ENCODE data around the gene LDAF1.

The LDAF1 gene

GRCh38 chr16:21197112-21197511, 38.6 kb downstream of the LDAF1 start:
- DNase-seq, result no peak

- DNase-seq, result no peak
These were observed 39.1 kb downstream of the LDAF1 start for GRCh38 chr16:21197621-21198020.

DNA sequence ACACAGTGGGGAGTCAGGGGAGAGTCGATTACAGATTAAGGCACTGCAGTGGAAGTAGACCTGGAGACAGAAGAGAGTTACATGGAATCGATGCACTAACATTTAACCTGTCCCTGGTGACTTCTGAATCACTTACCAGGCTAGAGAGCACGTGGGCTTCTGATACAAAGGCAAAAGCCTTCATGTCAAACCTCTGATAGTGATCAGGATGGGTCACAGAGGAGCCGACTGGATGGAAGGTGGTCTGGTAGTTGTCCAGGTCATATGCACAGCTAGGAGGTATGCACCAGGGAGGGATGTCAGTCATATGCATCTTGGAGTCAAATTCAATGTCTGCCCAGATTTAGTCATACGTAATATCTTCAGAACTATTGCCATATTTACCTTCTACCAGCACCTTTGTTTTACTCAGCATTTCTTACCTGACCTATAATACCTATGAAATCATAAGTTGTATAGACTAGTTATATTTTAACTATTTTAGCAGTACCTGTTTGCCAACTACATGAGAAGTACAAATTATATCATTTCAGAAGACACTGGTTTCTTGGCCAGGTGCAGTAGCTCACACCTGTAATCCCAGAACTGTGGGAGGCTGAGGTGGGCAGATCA, 41.2 kb downstream of the LDAF1 start:
- DNase-seq, result no peak

- DNase-seq, result no peak
These were observed 44.8 kb downstream of the LDAF1 start for GRCh38 chr16:21203155-21203797.

DNA sequence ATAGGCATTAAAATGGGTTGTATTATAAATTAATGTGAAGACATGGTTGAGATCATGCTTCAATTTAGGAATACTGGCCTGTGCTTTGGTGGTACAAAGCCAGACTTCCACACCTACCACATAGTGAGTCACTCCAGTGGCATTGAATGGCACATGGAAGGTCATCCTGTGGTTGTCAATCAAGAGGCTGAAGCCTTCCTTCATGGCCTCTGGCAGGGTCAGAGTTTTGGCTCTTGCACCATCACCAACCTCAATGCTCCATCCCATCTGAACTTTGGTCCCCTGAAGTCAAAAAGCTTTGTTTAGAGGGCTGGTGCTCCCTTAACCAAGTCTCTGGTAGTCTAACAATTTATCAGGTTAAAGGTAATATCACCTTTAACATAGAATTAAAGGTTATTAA, 46.8 kb downstream of the LDAF1 start:
- no peak for DNase-seq

- DNase-seq, result no peak
These were observed 48.1 kb downstream of the LDAF1 start for GRCh38 chr16:21206550-21206949.

DNA sequence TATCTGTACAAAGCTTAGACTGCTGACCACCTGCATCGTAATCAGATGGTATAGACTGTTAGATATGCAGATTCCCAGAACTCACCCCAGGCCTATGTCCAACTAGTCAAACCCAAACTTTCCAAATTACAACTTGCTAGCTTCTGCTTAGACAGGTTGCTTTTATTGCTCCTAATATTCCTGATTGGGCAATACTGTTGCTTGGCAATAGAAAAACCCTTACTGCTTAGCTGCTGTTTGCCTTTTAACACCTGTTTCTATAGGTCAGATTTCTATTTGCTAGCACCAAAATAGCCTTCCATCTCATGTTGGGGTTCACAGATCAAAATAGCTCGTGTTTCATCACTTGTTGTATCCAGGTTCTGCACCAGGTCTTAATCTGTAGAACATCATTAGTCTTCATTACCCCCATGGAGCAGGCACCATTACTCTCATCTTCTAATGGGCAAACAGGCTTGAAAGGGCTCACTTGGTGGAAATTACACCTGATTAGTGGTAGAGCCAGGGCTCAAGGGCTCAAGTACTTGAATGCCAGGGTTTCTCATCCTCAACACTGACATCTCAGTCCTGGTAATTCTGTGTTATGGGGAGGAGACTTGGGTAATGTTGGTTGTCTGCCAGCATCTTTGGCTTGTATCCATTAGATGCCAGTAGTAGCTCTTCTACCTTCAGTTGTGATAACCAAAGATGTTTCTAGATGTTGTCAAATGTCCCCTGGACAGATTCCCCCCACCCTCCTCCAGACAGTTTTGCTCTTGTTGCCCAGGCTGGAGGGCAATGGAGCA, 50.2 kb downstream of the LDAF1 start:
- DNase-seq, result no peak

GRCh38 chr16:21211486-21211885, 53.0 kb downstream of the LDAF1 start, which contains the start of gene ZP2:
TSS of gene ZP2 (minus strand) at chr16:21211574. CDS start at chr16:21211547, 27 bp downstream.
- DNase-seq, result no peak

DNA sequence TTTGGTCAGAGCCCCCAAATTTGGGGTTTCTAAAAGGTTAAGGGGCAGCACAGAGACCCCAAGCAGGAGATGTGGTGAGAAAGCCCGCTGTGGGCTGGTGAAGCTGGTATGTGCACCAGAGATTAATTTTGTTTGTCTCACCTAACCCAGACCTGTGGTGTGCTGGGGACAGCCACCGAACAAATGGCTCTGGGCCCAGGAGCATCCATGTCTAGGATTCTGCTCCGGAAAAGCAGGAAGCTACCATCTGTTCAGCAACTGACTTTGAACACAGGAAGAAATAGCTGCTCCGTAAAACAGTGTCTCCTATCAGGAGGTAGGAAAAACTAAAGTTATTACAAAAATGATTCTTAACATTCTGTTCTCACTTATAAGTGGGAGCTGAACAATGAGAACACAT, 55.6 kb downstream of the LDAF1 start:
- no peak for DNase-seq

DNA sequence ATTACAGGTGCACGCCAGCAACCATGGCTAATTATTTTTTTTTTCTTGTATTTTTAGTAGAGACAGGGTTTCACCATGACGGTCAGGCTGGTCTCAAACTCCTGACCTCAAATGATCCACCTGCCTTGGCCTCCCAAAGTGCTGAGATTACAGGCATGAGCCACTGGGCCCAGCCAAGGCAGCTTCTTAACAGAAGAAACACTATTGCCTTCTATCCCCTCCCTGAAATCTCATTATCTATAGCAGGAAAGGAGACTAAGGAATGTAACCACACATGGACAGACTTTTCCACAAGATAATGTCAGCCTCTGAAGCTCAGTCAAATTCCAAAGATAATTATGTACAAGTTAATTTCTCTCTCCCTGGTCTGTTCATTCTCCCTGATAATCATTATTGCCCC, 58.6 kb downstream of the LDAF1 start:
- no peak for DNase-seq

DNA sequence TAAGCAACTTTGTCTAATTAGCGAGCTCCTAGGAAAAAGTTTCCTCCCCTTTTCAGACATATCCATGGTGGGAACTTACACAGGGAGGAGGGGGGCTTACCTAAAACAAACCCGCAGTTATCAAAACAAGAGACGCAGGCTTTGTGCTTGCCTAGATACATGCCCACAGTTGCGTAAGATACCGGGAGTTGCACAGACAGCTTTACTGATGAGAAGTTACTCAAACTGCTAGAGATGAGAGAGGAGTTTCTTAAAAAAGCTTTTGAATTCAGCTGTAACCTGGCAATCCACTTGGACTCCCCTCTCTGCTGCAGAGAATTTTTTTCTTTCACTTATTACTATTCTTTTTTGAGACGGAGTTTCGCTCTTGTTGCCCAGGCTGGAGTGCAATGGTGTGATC, 59.7 kb downstream of the LDAF1 start:
- no peak for DNase-seq

DNA sequence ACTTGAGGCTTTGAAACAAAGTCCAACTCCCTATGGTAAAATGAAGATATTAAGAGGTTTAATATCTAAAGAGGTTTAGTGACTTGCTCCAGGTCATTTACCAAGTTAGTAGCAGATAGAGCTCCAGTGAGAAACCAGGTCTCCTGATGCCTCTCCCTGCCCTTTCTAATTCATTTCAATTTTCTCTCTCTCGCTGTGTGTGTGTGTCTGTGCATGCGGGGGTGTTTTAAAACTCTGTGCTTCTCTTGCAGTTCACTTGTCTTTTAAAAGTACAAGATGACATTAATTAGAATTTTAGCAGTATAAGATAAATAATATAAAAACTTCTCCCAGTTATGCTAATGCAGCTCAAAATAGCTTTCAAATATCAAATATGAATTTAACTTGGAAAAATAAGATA, 61.1 kb downstream of the LDAF1 start:
- DNase-seq, result no peak

- DNase-seq, result no peak
These were observed 64.2 kb downstream of the LDAF1 start for GRCh38 chr16:21222495-21223337.

DNA sequence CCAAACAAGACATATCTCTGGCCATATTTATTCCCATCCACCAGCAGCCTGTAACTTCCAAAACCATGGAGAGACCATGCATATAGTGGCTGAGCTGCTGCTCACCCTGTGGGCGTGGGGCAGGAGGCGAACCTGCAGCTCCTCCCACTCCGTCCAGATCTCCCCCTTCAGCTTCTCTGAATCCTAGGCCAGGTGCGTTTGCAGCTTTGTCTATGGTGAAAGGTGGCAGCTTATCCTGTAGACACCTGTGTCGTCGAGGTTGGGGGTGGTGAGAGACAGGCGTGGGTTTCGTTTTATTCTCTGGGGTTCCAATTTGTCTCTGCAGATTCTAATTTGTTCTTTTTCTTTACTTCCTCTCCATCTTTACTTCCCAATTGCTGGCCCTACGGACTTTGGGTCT, 65.3 kb downstream of the LDAF1 start:
- DNase-seq, result no peak

DNA sequence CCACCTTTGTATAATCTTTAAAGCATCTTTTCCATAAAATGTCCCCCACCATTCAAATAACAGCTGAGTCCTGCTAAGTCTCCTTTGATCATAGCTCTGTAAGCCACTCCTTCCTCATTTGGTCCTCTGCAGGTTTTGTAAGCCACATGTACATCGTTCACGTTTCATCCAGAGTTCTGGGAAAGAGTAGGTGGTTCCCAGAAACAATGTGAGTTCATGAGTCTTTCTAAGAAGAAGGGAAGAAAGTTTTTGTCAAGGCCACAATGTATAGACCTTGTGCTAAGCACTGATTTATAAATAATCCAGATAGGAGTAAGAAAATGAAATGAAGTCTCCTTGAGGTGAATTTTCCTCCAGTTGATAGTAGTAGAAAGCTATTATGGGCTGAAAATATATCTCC, 66.3 kb downstream of the LDAF1 start:
- DNase-seq, result no peak

DNA sequence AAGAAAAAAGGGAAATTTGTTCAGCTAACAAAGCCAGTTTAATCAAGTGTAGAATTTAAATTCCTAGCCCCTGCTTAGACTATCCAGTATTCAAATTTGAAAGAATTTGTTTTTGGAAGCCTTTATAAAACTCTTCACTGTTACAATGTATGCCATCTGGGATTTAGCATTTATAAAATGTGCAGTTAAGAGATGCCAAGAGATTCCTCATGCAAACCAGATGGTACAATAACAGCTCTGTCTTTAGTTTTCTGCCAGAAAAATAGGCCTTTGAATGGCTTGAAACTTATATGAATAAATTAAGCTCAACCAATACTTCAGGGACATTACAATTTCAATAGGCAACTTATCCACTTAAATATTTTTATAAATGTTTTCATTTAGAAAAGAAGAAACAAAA, 68.3 kb downstream of the LDAF1 start:
- no peak for DNase-seq

GRCh38 chr16:21227866-21228265, 69.4 kb downstream of the LDAF1 start:
- DNase-seq, result no peak

DNA sequence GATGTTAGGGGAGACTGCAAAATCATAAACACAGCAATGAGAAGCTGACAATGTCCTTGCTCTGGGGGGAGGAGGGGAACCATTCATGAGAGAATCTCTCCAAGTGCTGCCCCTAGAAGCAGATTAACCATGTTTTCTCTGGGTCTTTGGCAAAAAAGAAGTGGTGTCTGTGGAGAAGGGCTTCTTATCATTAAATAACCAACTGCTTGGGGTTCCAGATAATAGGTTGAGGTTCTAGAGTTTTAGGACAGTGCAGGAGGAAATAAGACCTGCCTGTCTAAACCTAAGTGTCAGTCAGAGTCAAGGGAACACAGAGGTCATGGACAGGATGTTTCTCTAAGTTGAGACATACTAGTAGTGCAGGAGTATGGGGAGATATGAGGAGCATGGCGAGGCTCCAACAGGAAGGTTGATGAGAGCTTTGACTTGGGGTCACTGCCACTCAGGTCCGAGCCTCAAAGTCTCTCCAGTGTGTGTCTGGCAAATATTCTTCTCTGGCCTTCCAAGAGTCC, 69.9 kb downstream of the LDAF1 start:
- DNase-seq, result no peak
